WERI-Rb-1 (cell line): ENCODE results near the gene NDST3.
"Not testable (repeated sequence)": the region's sequence is repeated elsewhere in the genome, so short reads cannot be mapped to it uniquely, and the experiment has no call there.

Source experiments
- DNase-seq: peaks from one replicate; pipeline ENCODE4 v3.0.0-alpha.2; 2020
- H3K27ac ChIP-seq: fragments of 250-450 bp; sonication (Bioruptor Pico); 2 replicates; pipeline ENCODE4 v1.5.1; 2020; ENCODE audit warnings: mild to moderate bottlenecking, moderate library complexity
- H3K27me3 ChIP-seq: fragments of 250-450 bp; sonication (Bioruptor Pico); 2 replicates; pipeline ENCODE4 v1.5.1; 2021; ENCODE audit warnings: mild to moderate bottlenecking, low read depth, moderate library complexity; ENCODE audit not compliant: insufficient read depth, severe bottlenecking
- H3K36me3 ChIP-seq: fragments of 250-450 bp; sonication (Bioruptor Pico); 2 replicates; pipeline ENCODE4 v1.5.1; 2020; ENCODE audit warnings: mild to moderate bottlenecking, moderate library complexity
- H3K4me3 ChIP-seq: 2 replicates; pipeline ENCODE4 v1.5.1; 2011; ENCODE audit warnings: low read depth, mild to moderate bottlenecking, control low read depth, low read length
- H3K9me3 ChIP-seq: fragments of 250-450 bp; sonication (Bioruptor Pico); 2 replicates; pipeline ENCODE4 v1.5.1; 2021; ENCODE audit warnings: mild to moderate bottlenecking, moderate library complexity; ENCODE audit not compliant: severe bottlenecking
- CTCF ChIP-seq: IDR thresholded peaks from 2 replicates; pipeline ENCODE4 v1.5.1; 2011; ENCODE audit warnings: low read depth, mild to moderate bottlenecking, control low read depth, inconsistent platforms, low read length

NDST3 gene

GRCh38 chr4:118287711-118288451 lies 253.6 kb downstream of the NDST3 start:
- H3K9me3 ChIP-seq, result no peaks in the 10 kb centered on the region
- no peak overlapping the region for H3K27ac ChIP-seq

GRCh38 chr4:118289794-118290193 lies 255.5 kb downstream of the NDST3 start:
- no peak for TF ChIP-seq CTCF
- Histone ChIP-seq H3K27me3 (no peaks in the 10 kb centered on the region), H3K36me3 (peaks cover 79% of the 10 kb centered on the region), H3K4me3 (no peak overlapping the region), H3K9me3 (no peaks in the 10 kb centered on the region), H3K27ac (no peak overlapping the region)
- DNase-seq, result no peak

More at GRCh38 chr4:118287711-118288451, 253.6 kb downstream of the NDST3 start:
- Histone ChIP-seq H3K27me3 (no peaks in the 10 kb centered on the region), H3K4me3 (no peak overlapping the region), H3K36me3 (peaks cover 71% of the 10 kb centered on the region)
- DNase-seq, result no peak
- no peak for TF ChIP-seq CTCF

GRCh38 chr4:118290951-118291350 lies 256.7 kb downstream of the NDST3 start:
- peaks cover 90% of the 10 kb centered on the region for H3K36me3 ChIP-seq

GRCh38 chr4:118296729-118297128 lies 262.4 kb downstream of the NDST3 start:
- no peak overlapping the region for H3K4me3 ChIP-seq
- no peak for TF ChIP-seq CTCF
- no peak overlapping the region for H3K27ac ChIP-seq
- no peaks in the 10 kb centered on the region for H3K27me3 ChIP-seq
- no peaks in the 10 kb centered on the region for H3K9me3 ChIP-seq
- H3K36me3 ChIP-seq, result peaks cover 57% of the 10 kb centered on the region
- no peak for DNase-seq

More at GRCh38 chr4:118290951-118291350, 256.7 kb downstream of the NDST3 start:
- no peak for DNase-seq
- no peak overlapping the region for H3K4me3 ChIP-seq
- no peak for TF ChIP-seq CTCF
- no peak overlapping the region for H3K27ac ChIP-seq
- no peaks in the 10 kb centered on the region for H3K9me3 ChIP-seq
- no peaks in the 10 kb centered on the region for H3K27me3 ChIP-seq

GRCh38 chr4:118299619-118300018 lies 265.3 kb downstream of the NDST3 start:
- not testable (repeated sequence) for H3K27ac ChIP-seq, H3K27me3 ChIP-seq, DNase-seq, H3K4me3 ChIP-seq, H3K9me3 ChIP-seq
- H3K36me3 ChIP-seq, result peaks cover 47% of the 10 kb centered on the region

GRCh38 chr4:118307643-118308042 lies 273.4 kb downstream of the NDST3 start:
- DNase-seq, result no peak
- H3K27me3 ChIP-seq, result no peaks in the 10 kb centered on the region
- H3K27ac ChIP-seq, result no peak overlapping the region
- no peak overlapping the region for H3K4me3 ChIP-seq
- H3K9me3 ChIP-seq, result no peaks in the 10 kb centered on the region
- peaks cover 64% of the 10 kb centered on the region for H3K36me3 ChIP-seq
- no peak for TF ChIP-seq CTCF
